Measurements from ENCODE around the gene CHRNA3.
"Not testable (repeated sequence)": the region's sequence is repeated elsewhere in the genome, so short reads cannot be mapped to it uniquely, and the experiment has no call there.

CHRNA3 gene

GRCh38 chr15:78616506-78616905, 4.3 kb downstream of the CHRNA3 start:
- DNase-seq, result no peak

DNA sequence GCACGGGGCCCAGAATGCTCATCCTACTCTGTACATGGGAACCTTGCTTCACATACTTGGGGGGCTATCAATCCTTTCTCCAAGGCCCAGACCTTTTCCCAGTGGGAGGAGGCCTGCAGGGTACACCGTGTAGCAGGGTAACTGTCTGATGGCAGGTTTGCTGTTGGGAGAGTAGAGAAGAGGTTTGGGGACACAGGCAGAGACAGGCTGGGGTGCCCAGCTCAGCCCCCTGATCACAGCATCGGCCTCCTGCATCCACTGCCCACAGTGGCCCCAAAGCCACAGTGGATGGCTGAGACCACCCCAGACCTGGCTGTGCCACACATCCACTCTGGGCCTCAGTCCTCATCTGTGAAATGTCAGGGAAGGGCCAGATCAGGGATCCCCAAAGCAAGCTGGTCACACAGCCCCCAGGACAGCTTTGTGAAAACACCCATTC, 5.6 kb downstream of the CHRNA3 start:
- no peak for DNase-seq

- DNase-seq, result no peak
Observed at GRCh38 chr15:78614021-78614420, 6.8 kb downstream of the CHRNA3 start.

DNA sequence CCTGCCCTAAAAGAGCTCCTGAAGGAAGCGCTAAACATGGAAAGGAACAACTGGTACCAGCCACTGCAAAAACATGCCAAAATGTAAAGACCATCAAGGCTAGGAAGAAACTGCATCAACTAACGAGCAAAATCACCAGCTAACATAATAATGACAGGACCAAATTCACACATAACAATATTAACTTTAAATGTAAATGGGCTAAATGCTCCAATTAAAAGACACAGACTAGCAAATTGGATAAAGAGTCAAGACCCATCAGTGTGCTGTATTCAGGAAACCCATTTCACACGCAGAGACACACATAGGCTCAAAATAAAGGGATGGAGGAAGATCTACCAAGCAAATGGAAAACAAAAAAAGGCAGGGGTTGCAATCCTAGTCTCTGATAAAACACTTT, 11.2 kb downstream of the CHRNA3 start:
- not testable (repeated sequence) for DNase-seq

GRCh38 chr15:78605680-78606079, 15.1 kb downstream of the CHRNA3 start:
- DNase-seq, result no peak

GRCh38 chr15:78605201-78605600, 15.6 kb downstream of the CHRNA3 start:
- DNase-seq, result no peak

GRCh38 chr15:78604420-78604819, 16.4 kb downstream of the CHRNA3 start:
- no peak for DNase-seq

DNA sequence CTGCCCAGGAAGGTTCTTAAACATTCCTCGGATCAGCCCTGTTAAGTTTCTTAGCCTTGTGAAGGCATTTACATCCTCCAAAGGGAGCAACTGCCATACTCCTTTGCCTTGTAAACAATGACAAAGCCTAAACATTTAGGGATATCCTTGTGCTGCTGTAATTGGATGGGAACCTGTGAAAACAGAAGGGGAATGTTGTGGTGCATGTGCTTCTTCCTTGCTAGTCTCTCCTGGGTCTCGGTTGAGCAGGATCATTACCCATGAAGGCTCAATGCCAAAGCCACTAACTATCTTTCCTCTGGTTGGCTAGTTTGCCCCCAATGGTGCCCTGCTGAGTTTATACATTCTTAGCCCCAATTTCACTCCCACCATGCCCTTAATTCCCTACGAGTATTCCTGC, 17.3 kb downstream of the CHRNA3 start:
- no peak for DNase-seq

GRCh38 chr15:78599189-78599588, 21.6 kb downstream of the CHRNA3 start:
- no peak for DNase-seq

DNA sequence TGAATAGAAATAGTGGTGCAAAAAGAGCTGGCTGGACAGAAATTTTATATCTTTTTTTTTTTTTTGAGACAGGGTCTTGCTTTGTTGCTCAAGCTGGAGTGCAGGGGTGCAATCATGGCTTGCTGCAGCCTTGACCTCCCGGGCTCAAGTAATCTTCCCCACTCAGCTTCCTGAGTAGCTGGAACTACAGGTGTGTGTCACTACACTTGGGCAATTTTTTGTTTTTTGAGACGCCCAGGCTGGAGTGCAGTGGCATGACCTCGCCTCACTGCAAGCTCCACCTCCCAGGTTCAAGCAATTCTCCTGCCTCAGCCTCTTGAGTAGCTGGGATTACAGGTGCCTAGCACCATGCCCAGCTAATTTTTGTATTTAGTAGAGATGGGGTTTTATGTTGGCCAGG, 22.4 kb downstream of the CHRNA3 start:
- no peak for DNase-seq

DNA sequence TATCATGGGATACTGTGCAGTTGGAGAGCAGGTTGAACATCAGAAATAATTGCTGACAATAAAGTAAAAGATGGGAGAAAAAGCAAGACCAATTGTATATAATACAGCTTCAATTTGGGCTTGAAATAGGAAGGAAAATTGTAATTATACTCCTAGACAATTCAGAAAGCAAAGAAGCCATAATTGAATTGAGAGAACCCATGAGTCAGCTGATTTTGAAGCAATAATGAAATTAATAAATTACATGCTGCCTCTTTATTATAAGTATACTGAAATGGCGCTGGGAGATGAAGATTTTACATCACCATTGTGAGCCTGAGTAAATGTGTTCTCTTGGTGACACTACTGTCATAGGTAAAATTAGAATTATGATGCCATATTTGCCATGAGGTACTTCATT, 23.2 kb downstream of the CHRNA3 start:
- DNase-seq, result no peak

- no peak for DNase-seq
Observed at GRCh38 chr15:78574944-78575343, 45.9 kb downstream of the CHRNA3 start.

GRCh38 chr15:78573416-78573815, 47.4 kb downstream of the CHRNA3 start:
- no peak for DNase-seq

GRCh38 chr15:78571382-78571781, 49.4 kb downstream of the CHRNA3 start:
- no peak for DNase-seq

- no peak for DNase-seq
Observed at GRCh38 chr15:78570710-78571109, 50.1 kb downstream of the CHRNA3 start.

DNA sequence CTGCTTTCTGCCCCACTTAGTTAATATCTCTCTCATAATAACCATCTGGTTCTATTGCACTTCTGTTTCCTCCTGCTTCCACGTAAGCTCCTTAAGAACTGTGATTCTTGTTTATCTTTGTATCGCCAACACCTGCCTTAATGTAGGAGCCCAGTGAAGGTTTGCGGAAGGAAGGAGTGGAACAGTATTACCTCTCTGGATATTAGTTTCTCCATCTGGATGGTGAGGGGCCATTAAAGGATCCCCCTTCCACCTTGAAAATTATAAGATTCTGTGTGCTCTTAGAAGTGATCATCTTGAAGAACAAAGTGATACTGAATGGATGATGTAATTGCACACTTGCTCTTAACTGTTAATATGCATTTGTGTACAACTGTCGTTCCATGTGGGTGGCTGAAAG, 53.3 kb downstream of the CHRNA3 start:
- DNase-seq, result no peak

DNA sequence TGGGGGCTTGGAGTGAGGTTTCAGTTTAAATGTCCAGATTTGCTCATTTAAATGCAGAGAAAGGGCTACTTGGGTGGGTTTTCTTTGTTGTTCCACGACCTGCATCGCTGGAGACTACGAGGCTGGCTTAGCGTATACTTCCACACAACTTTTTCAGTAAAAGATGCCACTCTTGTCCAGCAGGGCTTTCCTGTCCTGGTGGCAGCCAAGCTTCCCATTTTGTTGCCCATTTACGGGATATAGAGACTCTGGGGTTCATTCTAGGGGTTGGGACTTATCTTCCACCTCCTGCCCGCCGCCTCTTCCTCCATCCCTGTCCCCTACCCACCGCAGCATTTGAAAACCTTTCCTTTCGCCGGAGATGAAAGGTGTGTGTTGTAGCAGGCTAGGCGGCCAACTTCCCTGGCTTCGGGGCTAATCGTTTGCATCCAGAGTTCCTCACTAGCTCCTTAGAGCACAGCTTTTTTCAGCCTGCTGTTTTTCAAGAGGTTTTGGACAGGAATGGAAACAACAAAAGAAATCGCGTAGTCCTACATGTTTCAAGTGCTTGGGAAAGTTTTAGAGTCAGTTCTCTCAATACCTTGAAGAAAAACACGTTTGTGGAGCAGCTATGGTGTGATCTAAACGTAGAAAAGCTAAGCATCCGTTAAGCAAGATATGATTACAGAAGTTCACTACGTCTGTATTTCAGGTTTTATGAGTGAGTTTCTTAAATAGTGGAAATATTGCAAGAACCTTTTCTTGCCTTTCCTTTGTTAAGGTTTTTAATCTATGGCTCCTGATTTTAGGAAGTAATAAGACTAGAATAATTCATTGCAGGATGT, 54.6 kb downstream of the CHRNA3 start:
- no peak for DNase-seq

DNA sequence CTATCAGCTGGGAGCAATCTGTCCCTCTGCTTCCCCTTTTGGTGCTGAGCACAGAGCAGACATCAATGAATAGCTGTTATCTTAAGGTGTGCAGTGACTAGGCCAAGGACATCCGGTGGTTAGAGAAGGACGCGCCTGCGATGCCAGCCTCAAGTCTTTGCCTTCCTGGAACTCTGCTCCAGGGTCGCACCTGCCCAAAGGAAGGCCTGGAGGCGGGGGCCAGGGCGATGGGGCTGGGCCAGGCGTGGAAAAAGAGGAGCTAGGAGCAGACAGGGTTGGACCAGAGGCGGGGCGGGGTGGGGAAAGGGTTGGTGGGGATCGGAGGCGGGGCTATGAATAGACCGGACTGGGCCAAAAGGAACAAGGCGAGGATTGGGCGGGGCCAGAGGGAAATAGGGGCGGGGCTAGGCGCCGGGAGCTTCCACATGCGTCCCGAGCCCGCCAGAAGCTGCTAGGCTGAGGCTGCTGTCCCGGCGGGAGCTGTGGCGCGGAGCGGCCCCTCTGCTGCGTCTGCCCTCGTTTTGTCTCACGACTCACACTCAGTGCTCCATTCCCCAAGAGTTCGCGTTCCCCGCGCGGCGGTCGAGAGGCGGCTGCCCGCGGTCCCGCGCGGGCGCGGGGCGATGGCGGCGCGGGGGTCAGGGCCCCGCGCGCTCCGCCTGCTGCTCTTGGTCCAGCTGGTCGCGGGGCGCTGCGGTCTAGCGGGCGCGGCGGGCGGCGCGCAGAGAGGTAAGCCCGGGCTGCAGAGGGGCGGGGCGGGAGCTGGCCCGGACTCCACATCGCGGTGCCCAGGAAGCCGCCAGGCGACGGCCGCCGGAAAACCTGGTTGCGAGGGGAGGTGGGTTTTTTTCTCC, 55.5 kb downstream of the CHRNA3 start, which contains the start of gene CHRNA5:
CHRNA5 (plus strand) TSS at position 424 of the 854 bp plus-strand sequence; CDS start at position 624, 200 bp downstream.
- peak; percentile 87 for DNase-seq

- no peak for DNase-seq
Observed at GRCh38 chr15:78564743-78565096, 56.1 kb downstream of the CHRNA3 start.

GRCh38 chr15:78563092-78563491, 57.7 kb downstream of the CHRNA3 start:
- DNase-seq, result no peak

GRCh38 chr15:78561490-78561889, 59.3 kb downstream of the CHRNA3 start:
- DNase-seq, result no peak

GRCh38 chr15:78560201-78560600, 60.6 kb downstream of the CHRNA3 start:
- not testable (repeated sequence) for DNase-seq

GRCh38 chr15:78552597-78552996, 68.2 kb downstream of the CHRNA3 start:
- DNase-seq, result no peak

DNA sequence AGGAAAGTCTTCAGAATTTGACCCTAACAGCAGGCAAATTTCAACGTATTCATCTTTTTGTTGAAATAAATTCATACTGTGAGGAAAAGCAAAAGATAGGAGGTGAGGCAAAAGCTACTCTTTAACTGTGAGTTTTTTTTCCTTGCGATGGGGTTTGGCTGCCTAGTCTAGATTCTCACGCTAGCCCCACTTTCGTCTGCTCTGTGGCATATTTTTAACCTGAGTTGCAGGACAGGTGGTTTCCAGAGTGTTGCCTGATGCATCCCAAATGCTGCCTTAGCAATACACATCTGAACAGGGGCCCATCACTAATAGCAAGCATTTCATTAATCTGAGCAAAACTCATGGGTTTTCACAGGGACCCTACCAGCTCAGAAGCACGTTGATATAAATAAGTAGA, 68.9 kb downstream of the CHRNA3 start:
- no peak for DNase-seq
